Tibial nerve (tissue), 4 donors: Measurements from ENCODE around the gene MEP1A. TPM values are rescaled to one million over a fixed set of nuclear protein-coding genes. Genes with fewer than 3 reads are reported as not detected.

ENCODE experiments used
- DNase-seq, 2 donors: peaks; one replicate each; pipeline ENCODE4 v3.0.0-alpha.2; 2019; ENCODE audit warnings: low spot score in 2 of 2
- H3K27ac ChIP-seq, 4 donors: fragments of 200-600 bp; sonication (generic) in 3 of 4; one replicate each; pipeline ENCODE4 v1.5.1; 2017 to 2019; ENCODE audit warnings: mild to moderate bottlenecking in 1 of 4
- H3K27me3 ChIP-seq, 2 donors: fragments of 200-600 bp; sonication (generic) in 1 of 2; one replicate each; pipeline versions ENCODE4 v1.5.1 to v1.6.0; 2017 to 2019
- H3K36me3 ChIP-seq, 3 donors: fragments of 200-600 bp; sonication (generic); one replicate each; pipeline ENCODE4 v1.5.1; 2018 to 2019
- H3K4me1 ChIP-seq, 4 donors: fragments of 200-600 bp; sonication (generic) in 3 of 4; one replicate each; pipeline ENCODE4 v1.5.1; 2017 to 2019
- H3K4me3 ChIP-seq, 4 donors: fragments of 200-600 bp; sonication (generic) in 3 of 4; one replicate each; pipeline ENCODE4 v1.5.1; 2017 to 2019; ENCODE audit warnings: mild to moderate bottlenecking in 1 of 4, moderate library complexity in 1 of 4
- H3K9me3 ChIP-seq, 4 donors: fragments of 200-600 bp; sonication (generic) in 3 of 4; one replicate each; pipeline ENCODE4 v1.5.1; 2017 to 2019
- EP300 ChIP-seq, 2 donors: sonication (generic); formaldehyde crosslinking; IDR thresholded peaks; one replicate each; pipeline ENCODE4 v1.6.1; 2017; ENCODE audit warnings: antibody characterized with exemption in 2 of 2, mild to moderate bottlenecking in 1 of 2
- POLR2A ChIP-seq, 2 donors: fragments of 450-650 bp; IDR thresholded peaks; one replicate each; pipeline ENCODE4 v1.6.1; 2017; ENCODE audit warnings: antibody characterized with exemption in 2 of 2, mild to moderate bottlenecking in 2 of 2, moderate library complexity in 2 of 2
- WGBS, 2 donors: methylation state at CpG; one replicate each; pipeline ENCODE4 v1.1.5; 2018; 5-methylcytosine and 5-hydroxymethylcytosine counted together
- total RNA-seq, 4 donors: library from RNA; depleted of rRNA; stranded (reverse); fragments of >200 nt; gene quantifications; one replicate each; pipeline ENCODE4 v1.1.0, GENCODE V29; 2016
- TF ChIP-seq, protein P1 (sequence below), 5 experiments: fragments of 200-600 bp in 3 of 5; fragments of 450-650 bp in 2 of 5; sonication (generic) in 3 of 5; IDR thresholded peaks; one replicate each; pipeline ENCODE4 v1.5.1; 2016 to 2019; ENCODE audit warnings: antibody characterized with exemption in 5 of 5, mild to moderate bottlenecking in 3 of 5, moderate library complexity in 2 of 5

Gene MEP1A
- total RNA-seq, 4 donors from 2014 or later: not detected

DNA sequence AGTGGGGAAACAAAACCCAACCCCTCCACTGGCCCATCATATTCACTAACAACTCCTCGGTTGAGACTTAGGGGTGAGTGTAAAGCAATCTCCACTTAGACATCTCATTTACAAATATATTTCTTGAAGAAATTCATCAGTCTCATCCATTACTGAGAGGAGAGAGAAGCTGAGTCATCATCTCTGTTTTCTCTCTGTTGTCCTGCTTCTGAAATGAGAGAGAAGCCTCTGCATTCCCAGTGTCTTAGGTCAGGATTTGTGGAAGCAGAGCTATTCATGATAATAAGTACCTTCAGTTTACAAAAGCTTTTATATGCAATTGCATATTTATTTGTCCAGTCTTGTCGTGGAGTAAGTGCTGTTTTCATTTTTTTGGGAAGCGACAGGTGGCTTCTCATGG, 879 bp downstream of the MEP1A start:
- Histone ChIP-seq H3K27ac (no peak overlapping the region), H3K4me3 (no peak overlapping the region), H3K36me3 (no peaks in the 10 kb centered on the region), H3K9me3 (no peaks in the 10 kb centered on the region), H3K4me1 (no peaks in the 10 kb centered on the region), H3K27me3 (no peaks in the 10 kb centered on the region)
- DNase-seq: no peak
- TF ChIP-seq POLR2A (IDR thresholded peaks at IDR 0.05) (no peak), EP300 (IDR thresholded peaks at IDR 0.05) (no peak)
- TF ChIP-seq, protein P1, sequence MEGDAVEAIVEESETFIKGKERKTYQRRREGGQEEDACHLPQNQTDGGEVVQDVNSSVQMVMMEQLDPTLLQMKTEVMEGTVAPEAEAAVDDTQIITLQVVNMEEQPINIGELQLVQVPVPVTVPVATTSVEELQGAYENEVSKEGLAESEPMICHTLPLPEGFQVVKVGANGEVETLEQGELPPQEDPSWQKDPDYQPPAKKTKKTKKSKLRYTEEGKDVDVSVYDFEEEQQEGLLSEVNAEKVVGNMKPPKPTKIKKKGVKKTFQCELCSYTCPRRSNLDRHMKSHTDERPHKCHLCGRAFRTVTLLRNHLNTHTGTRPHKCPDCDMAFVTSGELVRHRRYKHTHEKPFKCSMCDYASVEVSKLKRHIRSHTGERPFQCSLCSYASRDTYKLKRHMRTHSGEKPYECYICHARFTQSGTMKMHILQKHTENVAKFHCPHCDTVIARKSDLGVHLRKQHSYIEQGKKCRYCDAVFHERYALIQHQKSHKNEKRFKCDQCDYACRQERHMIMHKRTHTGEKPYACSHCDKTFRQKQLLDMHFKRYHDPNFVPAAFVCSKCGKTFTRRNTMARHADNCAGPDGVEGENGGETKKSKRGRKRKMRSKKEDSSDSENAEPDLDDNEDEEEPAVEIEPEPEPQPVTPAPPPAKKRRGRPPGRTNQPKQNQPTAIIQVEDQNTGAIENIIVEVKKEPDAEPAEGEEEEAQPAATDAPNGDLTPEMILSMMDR (IDR thresholded peaks at IDR 0.05): no peak
- WGBS, 2 donors: 79 to 83% methylated on average over 3 of the region's 3 CpGs

DNA sequence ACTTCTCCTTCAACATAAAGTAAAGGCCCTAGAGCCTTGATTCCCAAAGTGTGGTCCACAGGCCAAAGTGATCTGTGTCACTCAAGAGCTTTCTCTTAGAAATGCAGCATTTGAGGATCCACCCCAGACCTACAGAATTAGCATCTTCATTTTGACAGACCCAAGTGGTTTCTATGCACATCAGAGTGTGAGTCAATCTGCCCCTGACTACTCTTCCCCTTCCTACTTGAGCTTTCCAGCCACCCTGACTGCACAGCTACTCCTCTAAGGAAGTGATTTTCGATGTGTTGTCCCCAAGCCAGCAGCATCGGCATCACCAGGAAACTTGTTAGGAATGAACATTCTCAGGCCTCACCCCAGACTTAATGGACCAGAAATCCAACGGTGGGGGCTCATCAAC, 2.6 kb downstream of the MEP1A start:
- Histone ChIP-seq H3K27ac (no peak overlapping the region), H3K4me3 (no peak overlapping the region), H3K9me3 (no peaks in the 10 kb centered on the region), H3K27me3 (no peaks in the 10 kb centered on the region), H3K36me3 (no peaks in the 10 kb centered on the region), H3K4me1 (no peaks in the 10 kb centered on the region)
- TF ChIP-seq EP300 (IDR thresholded peaks at IDR 0.05): no peak
- TF ChIP-seq, protein P1 (IDR thresholded peaks at IDR 0.05): no peak
- TF ChIP-seq POLR2A (IDR thresholded peaks at IDR 0.05): no peak
- no peak for DNase-seq
- WGBS, 2 donors: 81 to 88% methylated on average over 3 of the region's 3 CpGs

DNA sequence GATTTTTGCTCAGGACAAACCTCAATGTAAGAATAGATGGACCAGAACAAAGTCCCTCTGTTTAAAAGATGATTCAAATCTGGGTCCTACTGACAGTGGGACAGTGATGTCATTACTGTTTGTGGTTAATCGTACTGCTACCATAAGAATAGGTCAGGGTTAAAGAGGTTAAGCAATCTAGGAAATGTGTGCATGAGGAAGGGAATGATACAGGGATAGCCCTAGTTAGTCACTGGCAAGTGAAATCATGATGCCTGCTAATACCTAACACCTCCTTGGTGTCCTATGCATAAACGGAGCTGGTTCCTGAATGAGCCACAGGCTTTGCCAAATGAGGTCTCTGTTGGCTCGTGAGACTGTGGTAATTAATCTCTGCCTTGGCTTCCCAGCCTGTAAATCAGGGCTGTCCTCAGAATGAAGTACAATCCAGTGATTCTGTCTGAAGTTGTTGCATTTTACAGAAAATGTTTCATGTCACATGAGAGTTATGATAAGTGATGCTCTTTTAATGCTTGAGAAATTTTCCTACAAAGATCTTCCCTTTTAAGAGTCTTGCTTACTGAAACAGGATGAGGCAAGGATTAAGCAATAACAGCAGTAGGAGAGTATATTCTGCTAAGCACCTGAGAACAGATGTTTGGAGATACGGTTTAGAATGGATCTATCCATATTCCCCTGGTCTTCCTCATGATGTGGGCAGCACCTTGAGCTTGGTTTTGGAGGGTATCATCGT, 3.8 kb downstream of the MEP1A start:
- Histone ChIP-seq H3K36me3 (no peaks in the 10 kb centered on the region), H3K4me1 (no peaks in the 10 kb centered on the region), H3K4me3 (no peak overlapping the region), H3K27ac (no peak overlapping the region), H3K9me3 (no peaks in the 10 kb centered on the region), H3K27me3 (no peaks in the 10 kb centered on the region)
- TF ChIP-seq POLR2A (IDR thresholded peaks at IDR 0.05): no peak
- TF ChIP-seq, protein P1 (IDR thresholded peaks at IDR 0.05): no peak
- no peak for TF ChIP-seq EP300 (IDR thresholded peaks at IDR 0.05)
- WGBS, 2 donors: 39 to 42% methylated on average over 5 of the region's 5 CpGs
- DNase-seq: no peak

DNA sequence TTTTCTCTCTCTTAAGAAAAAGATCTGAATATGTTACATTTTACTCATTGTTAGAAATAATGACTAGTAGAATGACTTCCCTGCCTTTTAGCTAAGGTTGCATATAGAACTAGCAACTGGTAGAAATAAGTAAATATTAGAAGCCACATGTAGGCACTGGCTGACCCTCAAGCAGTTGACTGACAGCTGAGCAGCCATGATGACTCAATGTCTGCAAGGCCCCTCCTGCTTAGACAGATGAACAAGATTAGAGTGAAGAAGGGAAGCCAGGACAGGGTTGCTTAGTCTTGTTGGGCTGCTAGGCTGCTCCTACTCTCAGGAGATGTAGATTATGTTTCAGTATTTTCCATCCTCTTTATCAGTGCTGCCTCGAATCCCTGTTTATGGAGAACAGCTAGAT, 6.5 kb downstream of the MEP1A start:
- H3K27ac ChIP-seq: no peak overlapping the region
- H3K9me3 ChIP-seq: no peaks in the 10 kb centered on the region
- no peaks in the 10 kb centered on the region for H3K36me3 ChIP-seq
- H3K4me1 ChIP-seq: no peaks in the 10 kb centered on the region
- H3K27me3 ChIP-seq: no peaks in the 10 kb centered on the region
- DNase-seq: no peak
- TF ChIP-seq, protein P1 (IDR thresholded peaks at IDR 0.05): no peak
- no peak for TF ChIP-seq EP300 (IDR thresholded peaks at IDR 0.05)
- no peak for TF ChIP-seq POLR2A (IDR thresholded peaks at IDR 0.05)
- 58 to 74% methylated on average over 1 of the region's 1 CpG for WGBS, 2 donors
- H3K4me3 ChIP-seq: no peak overlapping the region

DNA sequence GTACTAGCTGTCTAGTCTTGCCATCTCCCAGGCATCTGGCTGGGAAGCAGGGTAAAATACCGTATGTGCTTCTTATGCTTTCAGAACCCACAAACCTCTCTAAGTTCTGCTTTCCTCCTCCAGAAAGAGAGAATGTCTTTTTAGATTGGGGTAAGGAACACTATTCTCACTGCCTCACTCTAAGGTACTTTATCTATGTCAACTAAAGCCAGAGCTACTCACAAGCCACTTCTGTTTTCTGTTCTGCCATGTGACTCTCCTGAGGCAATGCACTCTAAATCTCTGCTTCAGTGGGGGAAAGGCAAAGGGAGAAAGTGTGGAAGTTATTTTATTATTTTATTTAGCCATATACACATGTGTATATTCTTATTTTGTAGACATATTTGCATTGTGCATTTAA, 15.6 kb downstream of the MEP1A start:
- TF ChIP-seq, protein P1 (IDR thresholded peaks at IDR 0.05): no peak
- TF ChIP-seq EP300 (IDR thresholded peaks at IDR 0.05) (no peak), POLR2A (IDR thresholded peaks at IDR 0.05) (no peak)
- 59 to 91% methylated on average over 1 of the region's 1 CpG for WGBS, 2 donors
- no peaks in the 10 kb centered on the region for H3K4me1 ChIP-seq
- no peak for DNase-seq
- no peaks in the 10 kb centered on the region for H3K27me3 ChIP-seq
- H3K9me3 ChIP-seq: no peaks in the 10 kb centered on the region
- H3K27ac ChIP-seq: no peak overlapping the region
- no peak overlapping the region for H3K4me3 ChIP-seq
- no peaks in the 10 kb centered on the region for H3K36me3 ChIP-seq
